Ovary (tissue), 3 donors: ENCODE results near the gene OLFML2B.

Experiments
- CTCF ChIP-seq, 3 donors: fragments of 450-650 bp in 2 of 3; fragments of 200-600 bp in 1 of 3; IDR thresholded peaks; one replicate each; pipeline versions ENCODE4 v1.5.1 to v1.8.0; 2016 to 2022; ENCODE audit warnings: antibody characterized with exemption in 3 of 3, mild to moderate bottlenecking in 1 of 3
- POLR2A ChIP-seq: fragments of 450-650 bp; IDR thresholded peaks from one replicate; pipeline ENCODE4 v1.6.1; 2017; ENCODE audit warnings: antibody characterized with exemption, mild to moderate bottlenecking, moderate library complexity
- donor health status: DM: no; HTN: no; CAD: no.

GRCh38 chr1:162038624-162039023 lies 15.0 kb upstream of the OLFML2B start:
- no peak for TF ChIP-seq CTCF (IDR thresholded peaks at IDR 0.05)
- no peak for TF ChIP-seq POLR2A
